ENCODE measurements around the gene ELOA. TPM values are rescaled to one million over a fixed set of nuclear protein-coding genes. Genes with fewer than 3 reads are reported as not detected.

ELOA gene
- total and polyA plus RNA-seq, 2 experiments from 2014 or later: 44.3 to 50.1 TPM

- no peak overlapping the region for H3K27ac ChIP-seq
- DNase-seq: peak; percentile 68
- H4K20me1 ChIP-seq (ENCODE audit: insufficient read depth): no peaks in the 10 kb centered on the region
- peaks cover 8% of the 10 kb centered on the region; the same call in 1 of the 2 replicates for H3K36me3 ChIP-seq (ENCODE audit: low read depth)
- TF ChIP-seq EZH2phosphoT487 (IDR thresholded peaks at IDR 0.05; ENCODE audit: insufficient read depth, low read depth) (no peak), EZH2 (IDR thresholded peaks at IDR 0.05; ENCODE audit: insufficient read depth, poor library complexity, severe bottlenecking) (no peak)
- no peaks in the 10 kb centered on the region for H3K9me2 ChIP-seq (ENCODE audit: insufficient read depth)
- H3K4me1 ChIP-seq (ENCODE audit: insufficient read depth): no peaks in the 10 kb centered on the region
- in situ Hi-C loops (cut with MboI): no loop called here
- 50 to 57% methylated on average over 6 of the region's 6 CpGs for WGBS, 2 experiments (ENCODE audit: low coverage in 1 of 2, low lambda C conversion rate in 2 of 2, missing lambda C conversion rate in 2 of 2)
- H3K27me3 ChIP-seq (replicated peaks; ENCODE audit: insufficient read depth): no peaks in the 10 kb centered on the region
- no peak overlapping the region for H3K9ac ChIP-seq
- H3K4me2 ChIP-seq (ENCODE audit: unreplicated experiment): no peak overlapping the region
- H3K79me2 ChIP-seq (ENCODE audit: insufficient read depth): no peaks in the 10 kb centered on the region
- H2AFZ ChIP-seq: no peak overlapping the region
- no peaks in the 10 kb centered on the region for H3K9me3 ChIP-seq (ENCODE audit: low read depth)
- H3F3A ChIP-seq (ENCODE audit: insufficient read depth): no peaks in the 10 kb centered on the region
- no peak overlapping the region for H3K4me3 ChIP-seq
Observed at GRCh38 chr1:23809751-23810171, 66.5 kb downstream of the ELOA start.

- no peak for TF ChIP-seq EZH2phosphoT487 (IDR thresholded peaks at IDR 0.05; ENCODE audit: insufficient read depth, low read depth)
- no peak for TF ChIP-seq EZH2 (IDR thresholded peaks at IDR 0.05; ENCODE audit: insufficient read depth, poor library complexity, severe bottlenecking)
- in situ Hi-C loops (cut with MboI): no loop called here
- WGBS, 2 experiments (ENCODE audit: low coverage in 1 of 2, low lambda C conversion rate in 2 of 2, missing lambda C conversion rate in 2 of 2): 95 to 96% methylated on average over 3 of the region's 3 CpGs
- no peaks in the 10 kb centered on the region for H3F3A ChIP-seq (ENCODE audit: insufficient read depth)
- H4K20me1 ChIP-seq (ENCODE audit: insufficient read depth): no peaks in the 10 kb centered on the region
- H3K4me1 ChIP-seq (ENCODE audit: insufficient read depth): no peaks in the 10 kb centered on the region
- no peaks in the 10 kb centered on the region for H3K9me2 ChIP-seq (ENCODE audit: insufficient read depth)
- no peak overlapping the region for H3K27ac ChIP-seq
- H2AFZ ChIP-seq: no peak overlapping the region
- H3K36me3 ChIP-seq (ENCODE audit: low read depth): peaks cover 9% of the 10 kb centered on the region; the same call in 1 of the 2 replicates
- DNase-seq: peak; percentile 50
- no peaks in the 10 kb centered on the region for H3K9me3 ChIP-seq (ENCODE audit: low read depth)
- no peak overlapping the region for H3K9ac ChIP-seq
- H3K4me3 ChIP-seq: no peak overlapping the region
- H3K79me2 ChIP-seq (ENCODE audit: insufficient read depth): no peaks in the 10 kb centered on the region
- no peak overlapping the region for H3K4me2 ChIP-seq (ENCODE audit: unreplicated experiment)
- no peaks in the 10 kb centered on the region for H3K27me3 ChIP-seq (replicated peaks; ENCODE audit: insufficient read depth)
Observed at GRCh38 chr1:23810818-23811540, 67.7 kb downstream of the ELOA start.

Other genes starting within 250 kb of the ELOA start
- 1.1 and 1.2 TPM in 2 replicates for gene E2F2, start 212.2 kb upstream of the ELOA start, total RNA-seq (2014; rRNA removed; shearing (Covaris generic))
- 0.20 and 0.51 TPM in 2 replicates for gene E2F2, start 212.2 kb upstream of the ELOA start, polyA plus RNA-seq (2016; fragmentation: Nextera tagmentation; extraction: Ambion mirVana)
- 332 and 376 TPM in 2 replicates for gene ID3, start 184.0 kb upstream of the ELOA start, total RNA-seq (2014; rRNA removed; shearing (Covaris generic))
- gene ID3, start 184.0 kb upstream of the ELOA start, polyA plus RNA-seq (2016; fragmentation: Nextera tagmentation; extraction: Ambion mirVana): 680 and 684 TPM in 2 replicates
- 422 and 555 TPM in 2 replicates for gene RPL11, start 51.7 kb upstream of the ELOA start, total RNA-seq (2014; rRNA removed; shearing (Covaris generic))
- gene RPL11, start 51.7 kb upstream of the ELOA start, polyA plus RNA-seq (2016; fragmentation: Nextera tagmentation; extraction: Ambion mirVana): 444 and 449 TPM in 2 replicates
- 51.0 and 63.0 TPM in 2 replicates for gene PITHD1, start 34.9 kb downstream of the ELOA start, total RNA-seq (2014; rRNA removed; shearing (Covaris generic))
- gene PITHD1, start 34.9 kb downstream of the ELOA start, polyA plus RNA-seq (2016; fragmentation: Nextera tagmentation; extraction: Ambion mirVana): 38.4 and 39.4 TPM in 2 replicates
- gene LYPLA2, start 47.7 kb downstream of the ELOA start, total RNA-seq (2014; rRNA removed; shearing (Covaris generic)): 48.1 and 58.4 TPM in 2 replicates
- 46.3 and 48.2 TPM in 2 replicates for gene LYPLA2, start 47.7 kb downstream of the ELOA start, polyA plus RNA-seq (2016; fragmentation: Nextera tagmentation; extraction: Ambion mirVana)
- gene GALE, start 57.3 kb downstream of the ELOA start, total RNA-seq (2014; rRNA removed; shearing (Covaris generic)): 16.2 and 20.9 TPM in 2 replicates
- gene GALE, start 57.3 kb downstream of the ELOA start, polyA plus RNA-seq (2016; fragmentation: Nextera tagmentation; extraction: Ambion mirVana): 20.5 and 23.5 TPM in 2 replicates
- gene HMGCL, start 82.0 kb downstream of the ELOA start, total RNA-seq (2014; rRNA removed; shearing (Covaris generic)): 48.1 and 50.8 TPM in 2 replicates
- 46.9 and 49.3 TPM in 2 replicates for gene HMGCL, start 82.0 kb downstream of the ELOA start, polyA plus RNA-seq (2016; fragmentation: Nextera tagmentation; extraction: Ambion mirVana)
- 11.5 and 15.4 TPM in 2 replicates for gene FUCA1, start 124.8 kb downstream of the ELOA start, total RNA-seq (2014; rRNA removed; shearing (Covaris generic))
- gene FUCA1, start 124.8 kb downstream of the ELOA start, polyA plus RNA-seq (2016; fragmentation: Nextera tagmentation; extraction: Ambion mirVana): 13.3 and 15.2 TPM in 2 replicates
- not detected in 2 replicates for gene CNR2, start 169.9 kb downstream of the ELOA start, total RNA-seq (2014; rRNA removed; shearing (Covaris generic))
- gene CNR2, start 169.9 kb downstream of the ELOA start, polyA plus RNA-seq (2016; fragmentation: Nextera tagmentation; extraction: Ambion mirVana): not detected in 2 replicates
- gene PNRC2, start 216.4 kb downstream of the ELOA start, total RNA-seq (2014; rRNA removed; shearing (Covaris generic)): 77.3 and 77.9 TPM in 2 replicates
- gene PNRC2, start 216.4 kb downstream of the ELOA start, polyA plus RNA-seq (2016; fragmentation: Nextera tagmentation; extraction: Ambion mirVana): 67.4 and 71.2 TPM in 2 replicates
- 81.7 and 99.4 TPM in 2 replicates for gene SRSF10, start 236.9 kb downstream of the ELOA start, total RNA-seq (2014; rRNA removed; shearing (Covaris generic))
- gene SRSF10, start 236.9 kb downstream of the ELOA start, polyA plus RNA-seq (2016; fragmentation: Nextera tagmentation; extraction: Ambion mirVana): 111 and 121 TPM in 2 replicates